GM18499 (cell line): ENCODE measurements around the gene TAS2R1.

Experiments
- ATAC-seq: cut with Tn5 transposase; IDR thresholded peaks from one replicate; pipeline ENCODE4 v1.9.1; 2021; ENCODE audit warnings: moderate number of reproducible peaks; ENCODE audit not compliant: insufficient read depth, unreplicated experiment

The TAS2R1 gene

DNA sequence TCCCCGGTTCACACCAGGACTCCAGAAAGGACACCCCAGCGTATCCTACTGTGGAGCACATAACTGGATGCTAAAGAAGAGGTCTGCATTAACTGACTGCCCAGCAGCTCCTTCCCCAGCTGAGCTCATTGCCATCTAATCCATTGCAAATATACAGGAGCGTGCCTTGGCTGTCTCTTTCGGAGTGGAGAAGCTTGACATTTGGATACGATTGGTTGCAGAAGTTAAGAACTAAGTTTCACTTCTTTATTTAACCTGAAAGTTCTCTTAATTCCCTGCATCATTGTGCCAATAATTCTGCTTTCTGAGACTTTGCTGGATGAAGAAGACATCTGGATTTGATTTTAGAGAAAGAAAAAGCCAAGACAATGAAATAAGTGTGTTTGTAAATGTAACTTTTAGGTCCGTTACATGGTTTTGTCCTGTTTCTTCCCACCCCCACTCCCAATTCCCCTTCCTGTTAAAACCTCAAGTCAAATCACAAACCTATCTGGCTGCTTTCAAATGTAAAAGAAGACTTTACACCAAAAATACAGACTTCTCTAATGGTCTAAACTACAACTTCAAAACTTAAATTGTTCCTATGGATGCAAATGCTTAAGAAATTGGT lies 33.9 kb downstream of the TAS2R1 start:
- no peak for ATAC-seq

DNA sequence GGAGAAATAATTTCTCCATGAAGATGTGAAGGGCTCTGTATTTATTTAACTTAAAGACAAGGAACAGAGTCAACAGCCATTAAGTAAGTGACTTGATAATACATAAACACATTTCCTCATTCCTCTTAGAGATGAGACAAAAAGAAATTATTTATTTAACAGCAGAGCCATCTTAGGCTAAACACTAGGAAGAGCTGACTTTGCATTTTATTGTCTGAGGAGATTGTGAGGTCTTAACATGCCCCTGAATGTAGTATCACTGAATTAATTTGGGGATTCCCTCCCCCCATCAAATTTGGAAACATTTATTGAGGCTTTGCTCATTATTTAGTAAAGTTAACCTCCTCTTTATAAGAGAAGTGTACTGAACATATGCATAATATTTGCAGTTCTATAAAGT lies 35.2 kb downstream of the TAS2R1 start:
- no peak for ATAC-seq

DNA sequence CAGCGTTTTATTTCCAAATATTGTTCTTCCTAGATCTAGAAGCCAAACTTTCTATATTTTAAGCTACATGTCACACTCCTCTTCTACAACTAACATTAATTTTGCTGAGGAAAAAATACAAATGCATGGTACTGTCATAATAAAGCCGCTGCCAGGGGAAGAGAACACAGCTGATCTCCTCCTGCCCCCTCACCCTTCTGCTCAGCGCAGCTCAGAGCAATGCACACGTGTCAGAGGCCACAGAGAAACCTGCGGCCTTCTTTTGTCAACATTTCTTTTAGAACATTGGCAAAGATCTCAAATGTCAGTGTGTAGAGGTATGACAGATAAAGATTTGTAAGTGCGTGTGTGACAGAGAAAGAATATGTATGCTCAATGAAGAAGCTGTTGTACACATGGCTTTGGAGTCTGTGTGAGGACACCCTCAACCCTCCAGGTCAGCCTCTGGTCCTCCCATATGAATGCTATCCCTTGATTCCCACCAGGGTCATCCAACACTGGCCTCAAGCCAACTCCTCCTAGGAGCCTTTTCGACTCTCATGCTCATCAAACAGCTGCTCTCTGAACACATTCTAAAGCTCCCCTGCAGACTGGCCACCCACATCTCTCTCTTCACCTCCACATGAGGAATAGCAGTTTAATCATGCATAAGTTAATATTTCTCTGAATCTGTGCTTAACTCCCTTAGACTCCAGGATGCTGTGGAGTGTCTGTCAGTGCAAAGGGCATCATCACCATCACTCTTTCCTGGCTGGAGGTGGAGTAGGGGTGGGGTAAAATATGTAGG lies 40.9 kb downstream of the TAS2R1 start:
- ATAC-seq = no peak

DNA sequence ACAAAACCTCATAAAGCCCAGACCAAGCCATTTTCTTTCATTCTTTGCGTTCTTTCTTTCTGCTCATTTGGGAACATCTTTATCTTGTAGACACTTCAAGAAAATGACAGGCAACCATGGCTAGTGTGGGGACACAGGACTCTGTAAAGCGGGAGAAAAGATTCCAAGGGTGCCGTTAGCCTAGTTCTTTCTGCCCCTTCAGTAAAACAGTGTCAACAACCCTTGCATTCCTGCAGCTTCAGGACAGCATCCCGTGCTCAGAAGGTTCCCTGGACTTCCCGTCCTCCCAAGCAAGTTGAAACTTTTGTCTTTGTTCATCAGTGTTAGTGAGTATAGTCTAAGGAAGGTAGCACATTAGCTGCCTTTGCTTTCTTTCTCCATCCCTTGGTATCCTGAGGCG lies 41.9 kb downstream of the TAS2R1 start:
- ATAC-seq = no peak

DNA sequence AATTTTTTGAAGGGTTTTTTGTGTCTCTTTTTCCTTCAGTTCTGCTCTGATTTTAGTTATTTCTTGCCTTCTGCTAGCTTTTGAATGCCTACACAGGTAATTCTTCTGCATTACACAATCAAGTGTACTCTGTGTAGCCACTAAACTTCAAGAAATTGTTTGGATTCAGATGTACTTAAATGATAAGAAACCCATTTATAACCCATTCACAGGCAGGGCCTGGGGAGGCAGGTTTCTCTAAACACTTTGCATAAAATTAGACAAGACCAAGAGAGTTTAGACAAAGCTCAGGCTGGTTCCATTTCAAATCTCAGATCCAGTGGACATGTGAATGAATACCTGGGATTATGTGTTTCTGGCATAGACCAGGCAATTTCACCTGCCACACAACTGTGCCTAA lies 43.0 kb downstream of the TAS2R1 start:
- ATAC-seq = no peak

DNA sequence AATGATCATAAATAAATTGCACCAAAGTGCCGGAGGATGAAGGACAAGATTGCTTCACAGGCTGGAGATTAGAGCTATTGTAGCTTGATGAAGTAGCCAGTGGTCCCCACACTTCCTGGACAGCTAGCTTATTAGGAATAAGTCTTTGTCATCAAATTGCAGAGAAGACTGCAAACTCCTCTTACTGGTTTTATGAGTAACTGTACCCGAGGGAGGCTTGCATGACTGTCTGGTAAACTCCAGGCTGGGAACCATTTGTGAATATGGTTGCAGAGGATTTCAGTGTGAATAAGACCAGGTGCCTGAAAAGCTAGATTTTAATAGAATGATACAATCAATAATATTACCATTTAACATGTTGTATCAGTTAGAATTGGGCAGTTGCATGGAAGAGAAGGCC lies 47.7 kb downstream of the TAS2R1 start:
- ATAC-seq = no peak
